ENCODE data around the gene PTPRM. TPM values are rescaled to one million over a fixed set of nuclear protein-coding genes. Genes with fewer than 3 reads are reported as not detected.

Gene PTPRM
- total RNA-seq, 1 experiment from 2014 or later: 42.3 TPM

DNA sequence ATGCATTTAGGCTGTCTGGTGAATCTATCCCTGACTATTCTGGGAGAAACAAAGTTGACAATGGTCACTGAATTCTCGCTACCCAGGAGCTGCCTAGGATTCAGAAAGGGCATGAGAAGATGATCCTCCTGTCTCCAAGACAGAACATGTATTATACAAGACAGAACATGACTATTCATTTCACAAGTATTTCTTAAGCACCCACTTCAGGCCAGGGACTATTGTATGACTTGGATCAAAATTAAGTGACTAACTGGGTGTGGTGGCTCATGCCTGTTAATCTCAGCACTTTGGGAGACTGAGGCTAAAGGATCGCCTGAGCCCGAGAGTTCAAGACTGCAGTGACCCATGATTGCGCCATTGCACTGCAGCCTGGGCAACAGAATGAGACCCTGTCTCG, 806.4 kb downstream of the PTPRM start:
- intact Hi-C loops (cut with micrococcal nuclease; ENCODE audit: unreplicated experiment): no loop called here
- no peak for DNase-seq

DNA sequence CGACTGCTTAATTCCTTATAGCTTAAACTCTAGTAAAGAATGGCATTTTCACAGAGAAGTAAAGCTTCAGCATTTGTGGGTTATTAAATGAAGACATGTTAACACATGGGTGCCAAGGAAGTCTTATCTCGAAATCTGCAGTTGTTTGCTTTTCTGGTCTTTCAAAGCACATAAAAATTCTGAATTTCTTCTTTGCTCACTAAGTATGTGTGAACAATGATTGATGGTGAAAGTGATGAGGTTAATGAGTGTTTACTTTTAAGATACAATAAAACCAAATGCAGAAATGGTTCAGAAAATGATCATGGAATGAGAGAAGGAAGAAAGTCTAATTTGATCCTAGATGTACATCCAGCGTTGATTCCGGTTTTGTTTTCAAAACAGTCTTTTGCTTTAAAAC, 807.6 kb downstream of the PTPRM start:
- no peak for DNase-seq
- TF ChIP-seq, protein P1, sequence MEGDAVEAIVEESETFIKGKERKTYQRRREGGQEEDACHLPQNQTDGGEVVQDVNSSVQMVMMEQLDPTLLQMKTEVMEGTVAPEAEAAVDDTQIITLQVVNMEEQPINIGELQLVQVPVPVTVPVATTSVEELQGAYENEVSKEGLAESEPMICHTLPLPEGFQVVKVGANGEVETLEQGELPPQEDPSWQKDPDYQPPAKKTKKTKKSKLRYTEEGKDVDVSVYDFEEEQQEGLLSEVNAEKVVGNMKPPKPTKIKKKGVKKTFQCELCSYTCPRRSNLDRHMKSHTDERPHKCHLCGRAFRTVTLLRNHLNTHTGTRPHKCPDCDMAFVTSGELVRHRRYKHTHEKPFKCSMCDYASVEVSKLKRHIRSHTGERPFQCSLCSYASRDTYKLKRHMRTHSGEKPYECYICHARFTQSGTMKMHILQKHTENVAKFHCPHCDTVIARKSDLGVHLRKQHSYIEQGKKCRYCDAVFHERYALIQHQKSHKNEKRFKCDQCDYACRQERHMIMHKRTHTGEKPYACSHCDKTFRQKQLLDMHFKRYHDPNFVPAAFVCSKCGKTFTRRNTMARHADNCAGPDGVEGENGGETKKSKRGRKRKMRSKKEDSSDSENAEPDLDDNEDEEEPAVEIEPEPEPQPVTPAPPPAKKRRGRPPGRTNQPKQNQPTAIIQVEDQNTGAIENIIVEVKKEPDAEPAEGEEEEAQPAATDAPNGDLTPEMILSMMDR (IDR thresholded peaks at IDR 0.05; ENCODE audit: unreplicated experiment): no peak
- CTCF ChIA-PET: no interaction called here
- no peaks in the 10 kb centered on the region for H3K9me3 Mint-ChIP-seq (ENCODE audit: low read depth, unreplicated experiment)
- H3K27me3 Mint-ChIP-seq (ENCODE audit: unreplicated experiment): no peaks in the 10 kb centered on the region
- no peak overlapping the region for H3K27ac Mint-ChIP-seq (ENCODE audit: unreplicated experiment)
- BruUV-seq (replicated peaks): no TSS peak
- no peaks in the 10 kb centered on the region for H3K4me1 Mint-ChIP-seq (ENCODE audit: low read depth, unreplicated experiment)
- intact Hi-C loops (cut with micrococcal nuclease; ENCODE audit: unreplicated experiment): no loop called here
- H3K4me3 Mint-ChIP-seq (ENCODE audit: low read depth, unreplicated experiment): no peak overlapping the region
- peaks cover 5% of the 10 kb centered on the region for H3K36me3 Mint-ChIP-seq (ENCODE audit: insufficient read depth, unreplicated experiment)

More for the DNA sequence above, 806.4 kb downstream of the PTPRM start:
- TF ChIP-seq, protein P1 (IDR thresholded peaks at IDR 0.05; ENCODE audit: unreplicated experiment): no peak
- no peak overlapping the region for H3K27ac Mint-ChIP-seq (ENCODE audit: unreplicated experiment)
- CTCF ChIA-PET: no interaction called here
- H3K27me3 Mint-ChIP-seq (ENCODE audit: unreplicated experiment): no peaks in the 10 kb centered on the region
- H3K36me3 Mint-ChIP-seq (ENCODE audit: insufficient read depth, unreplicated experiment): no peaks in the 10 kb centered on the region
- no peaks in the 10 kb centered on the region for H3K4me1 Mint-ChIP-seq (ENCODE audit: low read depth, unreplicated experiment)
- no TSS peak for BruUV-seq (replicated peaks)
- H3K9me3 Mint-ChIP-seq (ENCODE audit: low read depth, unreplicated experiment): no peaks in the 10 kb centered on the region
- H3K4me3 Mint-ChIP-seq (ENCODE audit: low read depth, unreplicated experiment): no peak overlapping the region

DNA sequence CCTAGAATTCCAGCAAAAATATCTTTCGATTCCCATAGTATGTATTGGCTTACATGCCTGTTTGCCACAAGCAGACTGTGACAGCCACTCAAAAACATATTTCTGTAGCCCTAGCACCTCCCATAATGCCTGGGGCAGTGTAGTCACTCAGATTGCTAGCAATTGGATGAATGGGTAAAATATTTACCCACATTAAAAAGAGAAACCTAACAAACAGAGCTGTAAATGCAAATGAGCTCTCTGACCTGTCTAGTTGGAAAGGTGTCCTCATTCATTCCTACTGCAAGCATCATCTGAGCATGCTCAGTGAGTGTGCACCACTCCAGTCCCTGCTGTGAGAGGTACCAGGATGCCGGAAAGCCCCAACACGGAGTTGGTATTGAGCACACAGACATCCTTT, 808.1 kb downstream of the PTPRM start:
- no TSS peak for BruUV-seq (replicated peaks)
- H3K9me3 Mint-ChIP-seq (ENCODE audit: low read depth, unreplicated experiment): no peaks in the 10 kb centered on the region
- H3K27ac Mint-ChIP-seq (ENCODE audit: unreplicated experiment): no peak overlapping the region
- H3K4me3 Mint-ChIP-seq (ENCODE audit: low read depth, unreplicated experiment): no peak overlapping the region
- peaks cover 5% of the 10 kb centered on the region for H3K36me3 Mint-ChIP-seq (ENCODE audit: insufficient read depth, unreplicated experiment)
- intact Hi-C loops (cut with micrococcal nuclease; ENCODE audit: unreplicated experiment): no loop called here
- TF ChIP-seq, protein P1 (IDR thresholded peaks at IDR 0.05; ENCODE audit: unreplicated experiment): no peak
- H3K27me3 Mint-ChIP-seq (ENCODE audit: unreplicated experiment): no peaks in the 10 kb centered on the region
- H3K4me1 Mint-ChIP-seq (ENCODE audit: low read depth, unreplicated experiment): no peaks in the 10 kb centered on the region
- CTCF ChIA-PET: no interaction called here
- no peak for DNase-seq

DNA sequence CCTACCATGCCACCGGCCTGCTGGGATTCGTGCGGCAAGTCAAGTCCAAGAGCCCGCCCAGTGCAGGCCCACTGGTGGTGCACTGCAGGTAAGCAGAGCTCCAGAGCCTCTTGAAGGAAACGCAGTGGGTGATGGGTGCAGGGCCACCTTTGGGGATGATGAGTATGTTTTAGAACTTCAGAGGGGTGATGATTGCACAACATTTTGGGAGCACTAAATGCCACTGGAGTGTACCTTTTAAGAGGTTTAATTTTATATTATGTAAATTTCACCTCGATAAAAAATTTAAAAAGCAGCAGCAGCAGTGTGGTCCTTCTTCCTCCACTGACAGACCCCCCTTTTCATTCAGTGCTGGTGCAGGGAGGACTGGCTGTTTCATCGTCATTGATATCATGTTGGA, 809.0 kb downstream of the PTPRM start:
- no peak overlapping the region for H3K4me3 Mint-ChIP-seq (ENCODE audit: low read depth, unreplicated experiment)
- no peaks in the 10 kb centered on the region for H3K4me1 Mint-ChIP-seq (ENCODE audit: low read depth, unreplicated experiment)
- no peaks in the 10 kb centered on the region for H3K27me3 Mint-ChIP-seq (ENCODE audit: unreplicated experiment)
- BruUV-seq (replicated peaks): no TSS peak
- CTCF ChIA-PET: no interaction called here
- intact Hi-C loops (cut with micrococcal nuclease; ENCODE audit: unreplicated experiment): no loop called here
- no peak overlapping the region for H3K27ac Mint-ChIP-seq (ENCODE audit: unreplicated experiment)
- H3K36me3 Mint-ChIP-seq (ENCODE audit: insufficient read depth, unreplicated experiment): peaks cover 5% of the 10 kb centered on the region
- TF ChIP-seq, protein P1 (IDR thresholded peaks at IDR 0.05; ENCODE audit: unreplicated experiment): no peak
- no peaks in the 10 kb centered on the region for H3K9me3 Mint-ChIP-seq (ENCODE audit: low read depth, unreplicated experiment)
- no peak for DNase-seq

All from Calu3 (cell line).